Tibial artery (tissue), 4 donors: Measurements from ENCODE around the gene CORO7.

Experiments
- DNase-seq, 2 donors: peaks; one replicate each; pipeline ENCODE4 v3.0.0-alpha.2; 2019
- H3K27ac ChIP-seq, 2 donors: fragments of 200-600 bp; sonication (generic) in 1 of 2; 1 replicate in 1 of 2; 2 replicates in 1 of 2; pipeline ENCODE4 v1.5.1; 2018 to 2019; ENCODE audit warnings: mild to moderate bottlenecking in 1 of 2
- H3K27me3 ChIP-seq, 2 donors: fragments of 200-600 bp; sonication (generic) in 1 of 2; one replicate each; pipeline versions ENCODE4 v1.5.1 to v1.6.0; 2016 to 2019
- H3K36me3 ChIP-seq, 3 donors: fragments of 200-600 bp; sonication (generic) in 2 of 3; one replicate each; pipeline ENCODE4 v1.5.1; 2016 to 2019; ENCODE audit warnings: mild to moderate bottlenecking in 2 of 3
- H3K4me1 ChIP-seq, 4 donors: fragments of 200-600 bp; sonication (generic) in 2 of 4; 1 replicate in 3 of 4; 2 replicates in 1 of 4; pipeline ENCODE4 v1.5.1; 2016 to 2019
- H3K4me3 ChIP-seq, 2 donors: fragments of 200-600 bp; sonication (generic) in 1 of 2; 1 replicate in 1 of 2; 2 replicates in 1 of 2; pipeline ENCODE4 v1.5.1; 2018 to 2019; ENCODE audit warnings: mild to moderate bottlenecking in 2 of 2
- H3K9me3 ChIP-seq, 3 donors: fragments of 200-600 bp; sonication (generic) in 1 of 3; one replicate each; pipeline ENCODE4 v1.5.1; 2016 to 2019
- intact Hi-C: fragments of 100-400 bp; cut with DNase I; formaldehyde crosslinking; loops from one replicate; pipeline ENCODE4 v1.15.0; 2023; ENCODE audit warnings: low total_unique reads
- TF ChIP-seq, protein P1 (sequence below), 2 experiments: fragments of 200-600 bp in 1 of 2; fragments of 450-650 bp in 1 of 2; IDR thresholded peaks; one replicate each; pipeline ENCODE4 v1.5.1; 2017 to 2019; ENCODE audit warnings: antibody characterized with exemption in 2 of 2, mild to moderate bottlenecking in 1 of 2, moderate library complexity in 1 of 2

The CORO7 gene

DNA sequence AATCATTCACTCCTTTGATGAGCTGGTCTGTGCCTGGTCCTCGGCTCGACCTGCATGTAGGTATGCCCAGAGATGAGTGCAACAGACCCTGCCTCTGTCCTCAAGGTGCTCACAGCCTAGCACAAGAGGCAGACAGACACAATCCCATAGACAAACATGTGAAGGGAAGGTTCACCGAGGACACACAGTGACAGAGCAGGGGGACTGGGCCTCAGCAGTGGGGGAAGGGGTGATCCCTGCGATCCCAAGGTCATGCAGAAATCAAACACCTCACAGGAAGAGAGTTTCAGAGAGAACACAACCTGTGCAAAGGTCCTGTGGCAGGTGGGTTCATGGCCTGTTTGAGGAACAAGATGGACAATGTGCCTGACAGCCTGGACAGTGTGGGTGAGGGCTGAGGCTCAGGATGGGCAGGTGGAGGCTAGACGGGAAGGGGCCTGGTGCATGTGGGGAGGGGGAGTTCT, 49.0 kb downstream of the CORO7 start:
- H3K9me3 ChIP-seq = no peaks in the 10 kb centered on the region
- TF ChIP-seq, protein P1, sequence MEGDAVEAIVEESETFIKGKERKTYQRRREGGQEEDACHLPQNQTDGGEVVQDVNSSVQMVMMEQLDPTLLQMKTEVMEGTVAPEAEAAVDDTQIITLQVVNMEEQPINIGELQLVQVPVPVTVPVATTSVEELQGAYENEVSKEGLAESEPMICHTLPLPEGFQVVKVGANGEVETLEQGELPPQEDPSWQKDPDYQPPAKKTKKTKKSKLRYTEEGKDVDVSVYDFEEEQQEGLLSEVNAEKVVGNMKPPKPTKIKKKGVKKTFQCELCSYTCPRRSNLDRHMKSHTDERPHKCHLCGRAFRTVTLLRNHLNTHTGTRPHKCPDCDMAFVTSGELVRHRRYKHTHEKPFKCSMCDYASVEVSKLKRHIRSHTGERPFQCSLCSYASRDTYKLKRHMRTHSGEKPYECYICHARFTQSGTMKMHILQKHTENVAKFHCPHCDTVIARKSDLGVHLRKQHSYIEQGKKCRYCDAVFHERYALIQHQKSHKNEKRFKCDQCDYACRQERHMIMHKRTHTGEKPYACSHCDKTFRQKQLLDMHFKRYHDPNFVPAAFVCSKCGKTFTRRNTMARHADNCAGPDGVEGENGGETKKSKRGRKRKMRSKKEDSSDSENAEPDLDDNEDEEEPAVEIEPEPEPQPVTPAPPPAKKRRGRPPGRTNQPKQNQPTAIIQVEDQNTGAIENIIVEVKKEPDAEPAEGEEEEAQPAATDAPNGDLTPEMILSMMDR (IDR thresholded peaks at IDR 0.05) = no peak
- peak overlapping the region; percentile 92 to 93 for H3K27ac ChIP-seq
- H3K4me3 ChIP-seq = no peak overlapping the region
- H3K4me1 ChIP-seq = peaks cover 5 to 49% (median 36%) of the 10 kb centered on the region in 4 donors
- intact Hi-C loops = no loop called here
- no peaks in the 10 kb centered on the region for H3K27me3 ChIP-seq
- H3K36me3 ChIP-seq = peaks cover 0 to 19% (median 18%) of the 10 kb centered on the region in 3 donors
- no peak for DNase-seq

GRCh38 chr16:4366016-4366415, 50.4 kb downstream of the CORO7 start:
- H3K36me3 ChIP-seq = peaks cover 0 to 32% (median 25%) of the 10 kb centered on the region in 3 donors
- DNase-seq = no peak
- no peaks in the 10 kb centered on the region for H3K9me3 ChIP-seq
- no peak overlapping the region for H3K27ac ChIP-seq
- H3K27me3 ChIP-seq = no peaks in the 10 kb centered on the region
- peaks cover 4 to 41% (median 31%) of the 10 kb centered on the region in 4 donors for H3K4me1 ChIP-seq
- intact Hi-C loops = no loop called here
- H3K4me3 ChIP-seq = no peak overlapping the region
- TF ChIP-seq, protein P1 (IDR thresholded peaks at IDR 0.05) = no peak

GRCh38 chr16:4365615-4366014, 50.8 kb downstream of the CORO7 start:
- no peak for DNase-seq
- intact Hi-C loops = no loop called here
- TF ChIP-seq, protein P1 (IDR thresholded peaks at IDR 0.05) = no peak
- H3K27me3 ChIP-seq = no peaks in the 10 kb centered on the region
- H3K36me3 ChIP-seq = peaks cover 0 to 35% (median 25%) of the 10 kb centered on the region in 3 donors
- H3K4me3 ChIP-seq = no peak overlapping the region
- no peak overlapping the region for H3K27ac ChIP-seq
- no peaks in the 10 kb centered on the region for H3K9me3 ChIP-seq
- H3K4me1 ChIP-seq = peaks cover under 1 to 37% (median 27%) of the 10 kb centered on the region in 4 donors

- Histone ChIP-seq H3K9me3 (no peaks in the 10 kb centered on the region), H3K27me3 (no peaks in the 10 kb centered on the region), H3K4me1 (peaks cover 0 to 31% (median 21%) of the 10 kb centered on the region in 4 donors), H3K36me3 (peaks cover 0 to 35% (median 31%) of the 10 kb centered on the region in 3 donors), H3K27ac (no peak overlapping the region), H3K4me3 (no peak overlapping the region)
- intact Hi-C loops = no loop called here
- no peak for DNase-seq
- TF ChIP-seq, protein P1 (IDR thresholded peaks at IDR 0.05) = no peak
Observed at GRCh38 chr16:4365014-4365406, 51.4 kb downstream of the CORO7 start.

DNA sequence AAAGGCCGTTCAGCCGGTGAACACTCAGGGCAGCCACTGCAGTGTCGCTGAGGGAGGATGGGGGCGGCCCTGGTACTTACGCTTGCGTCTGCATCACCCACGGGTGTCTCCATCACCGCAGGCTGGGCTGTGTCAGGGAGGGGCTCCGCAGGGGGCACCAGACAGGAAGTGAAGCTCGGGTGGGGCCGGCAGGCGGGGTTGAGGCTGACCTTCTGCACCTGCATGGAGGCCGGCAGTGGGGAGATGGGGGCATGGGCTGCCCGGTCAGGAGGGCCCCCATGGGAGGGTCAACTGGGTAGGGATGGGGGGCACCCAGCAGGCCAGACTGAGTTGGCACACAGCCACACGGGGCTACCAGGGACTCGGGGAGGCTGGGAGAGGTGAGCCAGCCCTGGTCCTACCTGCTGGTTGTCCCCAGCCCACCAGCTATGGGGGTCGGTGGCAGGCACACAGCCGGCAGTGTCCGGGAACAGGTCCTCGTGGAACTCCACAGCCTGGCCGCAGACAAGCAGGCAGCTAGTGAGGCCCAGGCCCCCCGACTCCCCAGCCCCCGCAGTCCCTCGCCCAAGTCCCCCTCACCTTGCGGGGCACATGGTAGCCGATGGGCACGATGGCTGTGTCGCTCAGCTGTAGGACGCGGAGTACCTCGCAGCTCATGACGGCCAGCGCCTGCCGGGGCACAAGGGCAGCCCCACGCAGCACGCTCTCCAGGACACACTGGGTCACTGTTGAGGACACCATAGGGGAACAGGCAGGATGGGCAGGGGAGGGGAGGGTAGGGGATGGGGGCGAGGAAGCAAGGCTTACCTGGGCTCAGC, 52.0 kb downstream of the CORO7 start:
- intact Hi-C loops = no loop called here

More for the DNA sequence above, 52.0 kb downstream of the CORO7 start:
- no peaks in the 10 kb centered on the region for H3K9me3 ChIP-seq
- H3K36me3 ChIP-seq = peaks cover 0 to 35% (median 31%) of the 10 kb centered on the region in 3 donors
- H3K4me3 ChIP-seq = no peak overlapping the region
- no peak overlapping the region for H3K27ac ChIP-seq
- DNase-seq = no peak
- TF ChIP-seq, protein P1 (IDR thresholded peaks at IDR 0.05) = no peak
- H3K27me3 ChIP-seq = no peaks in the 10 kb centered on the region
- H3K4me1 ChIP-seq = peaks cover 0 to 26% (median 15%) of the 10 kb centered on the region in 4 donors
